Cortex of kidney (tissue), 1 donor: ENCODE measurements around the gene PGLYRP3.

Source experiments
- DNase-seq: peaks from one replicate; lab custom pipeline; 2025; lab: John Stamatoyannopoulos, UW

Gene PGLYRP3

GRCh38 chr1:153313288-153313687, 536 bp upstream of the PGLYRP3 start:
- no peak for DNase-seq

- DNase-seq = no peak
Measured at GRCh38 chr1:153310526-153310925, 2.2 kb downstream of the PGLYRP3 start.

- DNase-seq = no peak
Measured at GRCh38 chr1:153309441-153309840, 3.3 kb downstream of the PGLYRP3 start.

- DNase-seq = no peak
Measured at GRCh38 chr1:153308540-153308939, 4.2 kb downstream of the PGLYRP3 start.

- DNase-seq = no peak
Measured at GRCh38 chr1:153307221-153307600, 5.5 kb downstream of the PGLYRP3 start.

GRCh38 chr1:153306303-153307220, 6.2 kb downstream of the PGLYRP3 start:
- DNase-seq = no peak

- no peak for DNase-seq
Measured at GRCh38 chr1:153305682-153306081, 7.1 kb downstream of the PGLYRP3 start.

- DNase-seq = no peak
Measured at GRCh38 chr1:153302308-153302707, 10.4 kb downstream of the PGLYRP3 start.

GRCh38 chr1:153293851-153294250, 18.9 kb downstream of the PGLYRP3 start:
- DNase-seq = no peak

- no peak for DNase-seq
Measured at GRCh38 chr1:153293480-153293775, 19.3 kb downstream of the PGLYRP3 start.

GRCh38 chr1:153292740-153293479, 19.8 kb downstream of the PGLYRP3 start:
- DNase-seq = no peak

- DNase-seq = no peak
Measured at GRCh38 chr1:153292185-153292584, 20.6 kb downstream of the PGLYRP3 start.

- no peak for DNase-seq
Measured at GRCh38 chr1:153291514-153291913, 21.2 kb downstream of the PGLYRP3 start.

GRCh38 chr1:153288634-153289275, 24.0 kb downstream of the PGLYRP3 start:
- no peak for DNase-seq

GRCh38 chr1:153277852-153278251, 34.9 kb downstream of the PGLYRP3 start:
- DNase-seq = no peak

GRCh38 chr1:153272186-153272585, 40.6 kb downstream of the PGLYRP3 start:
- DNase-seq = no peak

GRCh38 chr1:153271711-153272110, 41.0 kb downstream of the PGLYRP3 start:
- no peak for DNase-seq

- DNase-seq = no peak
Measured at GRCh38 chr1:153265457-153265856, 47.3 kb downstream of the PGLYRP3 start.

- DNase-seq = no peak
Measured at GRCh38 chr1:153262462-153263157, 50.1 kb downstream of the PGLYRP3 start.

GRCh38 chr1:153262070-153262366, 50.7 kb downstream of the PGLYRP3 start:
- DNase-seq = no peak

- no peak for DNase-seq
Measured at GRCh38 chr1:153261281-153262069, 51.3 kb downstream of the PGLYRP3 start.
